A549 (cell line): Measurements from ENCODE around the gene SLC25A11. TPM values are rescaled to one million over a fixed set of nuclear protein-coding genes. Genes with fewer than 3 reads are reported as not detected.

Experiments
- ATAC-seq, 2 experiments: fragments of 200-7000 bp in 1 of 2; fragments of >200 bp in 1 of 2; cut with Nextera tagmentation in 1 of 2; cut with Tn5 transposase in 1 of 2; 3 replicates each; pipeline versions ENCODE4 v1.8.0 to v1.9.1; 2018 to 2020; ENCODE audit warnings: mild to moderate bottlenecking in 1 of 2, moderate library complexity in 1 of 2
- CTCF ChIA-PET: fragments of 300-600 bp; sonication (Branson Sonifier 250); formaldehyde crosslinking; extraction: SDS; loops from one replicate; lab custom pipeline; 2021; ENCODE audit warnings: antibody characterized with exemption, inconsistent platforms; lab: Yijun Ruan, JAX
- POLR2A ChIA-PET: fragments of 350-600 bp; formaldehyde crosslinking; extraction: SDS; loops from one replicate; lab custom pipeline; 2021; ENCODE audit warnings: antibody characterized with exemption, inconsistent platforms; lab: Yijun Ruan, JAX
- DNase-seq, 2 experiments: peaks; one replicate each; pipeline versions ENCODE4 v3.0.0 to v3.0.0-alpha.2; 2011 to 2016; ENCODE audit warnings: low read depth in 1 of 2, low spot score in 1 of 2
- FAIRE-seq: peaks from 2 replicates; lab custom pipeline; 2011; peaks lifted over from hg19 to GRCh38; lab: Jason Lieb, UNC
- H3K27ac ChIP-seq, 2 experiments: fragments of >200 bp; sonication (Bioruptor Twin); formaldehyde crosslinking; 3 replicates each; pipeline ENCODE4 v1.5.1; 2016 to 2017
- H3K4me1 ChIP-seq: fragments of >200 bp; sonication (Bioruptor Twin); formaldehyde crosslinking; 3 replicates; pipeline ENCODE4 v1.6.1; 2016
- H3K4me2 ChIP-seq: fragments of >200 bp; sonication (Bioruptor Twin); formaldehyde crosslinking; 3 replicates; pipeline ENCODE4 v1.6.1; 2016
- H3K4me3 ChIP-seq: fragments of >200 bp; sonication (Bioruptor Twin); formaldehyde crosslinking; 3 replicates; pipeline ENCODE4 v1.5.1; 2016
- H3K9me3 ChIP-seq: fragments of >200 bp; sonication (Bioruptor Twin); formaldehyde crosslinking; 3 replicates; pipeline ENCODE4 v1.6.1; 2016
- BHLHE40 ChIP-seq: IDR thresholded peaks from 2 replicates; pipeline ENCODE4 v1.6.1; 2012; ENCODE audit warnings: low read depth, low read length, inconsistent platforms
- CEBPB ChIP-seq, 2 experiments: fragments of >200 bp in 1 of 2; sonication (Bioruptor Twin) in 1 of 2; formaldehyde crosslinking in 1 of 2; IDR thresholded peaks; 2 replicates each; pipeline ENCODE4 v1.6.1; 2012 to 2016
- CHD4 ChIP-seq: fragments of 200-600 bp; sonication (generic); IDR thresholded peaks from 2 replicates; pipeline ENCODE4 v1.6.1; 2016; ENCODE audit warnings: antibody characterized with exemption, mild to moderate bottlenecking, borderline replicate concordance
- EP300 ChIP-seq, 2 experiments: fragments of >200 bp; sonication (Bioruptor Twin); formaldehyde crosslinking; IDR thresholded peaks; 2 replicates in 1 of 2; 3 replicates in 1 of 2; pipeline ENCODE4 v1.6.1; 2016 to 2017
- JUNB ChIP-seq: fragments of >200 bp; sonication (Bioruptor Twin); formaldehyde crosslinking; IDR thresholded peaks from 2 replicates; pipeline ENCODE4 v1.6.1; 2016
- KDM1A ChIP-seq: fragments of 200-600 bp; sonication (generic); IDR thresholded peaks from 2 replicates; pipeline ENCODE4 v1.6.1; 2016; ENCODE audit warnings: low read depth, mild to moderate bottlenecking
- MYC ChIP-seq: IDR thresholded peaks from 2 replicates; pipeline ENCODE4 v1.6.1; 2012; ENCODE audit warnings: mild to moderate bottlenecking, inconsistent platforms, low read length, improper control_type of control experiment, borderline replicate concordance
- RAD21 ChIP-seq, 2 experiments: fragments of >200 bp in 1 of 2; sonication (Bioruptor Twin) in 1 of 2; formaldehyde crosslinking in 1 of 2; IDR thresholded peaks in 1 of 2; conservative IDR thresholded peaks in 1 of 2; 2 replicates in 1 of 2; 3 replicates in 1 of 2; pipeline ENCODE4 v1.6.1; 2012 to 2018; ENCODE audit warnings: inconsistent platforms in 1 of 2
- RCOR1 ChIP-seq: fragments of 150-350 bp; IDR thresholded peaks from 2 replicates; pipeline ENCODE4 v1.6.1; 2014; ENCODE audit warnings: antibody characterized with exemption, low read length, low read depth
- TFCP2L1 ChIP-seq: fragments of 250-450 bp; sonication (Bioruptor Pico); IDR thresholded peaks from 2 replicates; pipeline ENCODE4 v1.5.0; 2021; ENCODE audit warnings: mild to moderate bottlenecking
- polyA plus RNA-seq, 4 experiments: library from polyadenylated mRNA; depleted of rRNA in 3 of 4; stranded (reverse); fragments of >200 nt; fragmentation: RNase III in 1 of 4; extraction: RNeasy Plus Mini Kit Qiagen cat#74134 plus additional on column Dnase treatment in 1 of 4; gene quantifications; 2 replicates in 3 of 4; 3 replicates in 1 of 4; pipeline ENCODE4 v1.2.3, GENCODE V29; 2011 to 2017
- TF ChIP-seq, protein P1 (sequence below): IDR thresholded peaks from 2 replicates; pipeline ENCODE4 v1.6.1; 2012
- TF ChIP-seq, protein P2 (sequence below): fragments of 250-450 bp; sonication (Bioruptor Pico); IDR thresholded peaks from 2 replicates; pipeline ENCODE4 v1.5.0; 2021; ENCODE audit warnings: mild to moderate bottlenecking, moderate library complexity, borderline replicate concordance
- TF ChIP-seq, protein P3 (sequence below): fragments of >200 bp; sonication (Bioruptor Twin); formaldehyde crosslinking; IDR thresholded peaks from 3 replicates; pipeline ENCODE4 v1.5.1; 2016
- TF ChIP-seq, protein P4 (sequence below): fragments of 200-600 bp; sonication (generic); IDR thresholded peaks from 2 replicates; pipeline ENCODE4 v1.6.1; 2016; ENCODE audit warnings: antibody characterized with exemption, mild to moderate bottlenecking, moderate library complexity
- TF ChIP-seq, protein P5 (sequence below): fragments of 250-450 bp; sonication (Bioruptor Pico); IDR thresholded peaks from 2 replicates; pipeline ENCODE4 v1.5.0; 2020; ENCODE audit warnings: low read depth, mild to moderate bottlenecking, moderate library complexity
- TF ChIP-seq, protein P6 (sequence below): fragments of >200 bp; sonication (Bioruptor Twin); formaldehyde crosslinking; IDR thresholded peaks from 3 replicates; pipeline ENCODE4 v1.6.1; 2016

SLC25A11 gene
- polyA plus RNA-seq, 2 of the 4 experiments (the other 2 are of a cell fraction), result 60.2 to 69.2 TPM

DNA sequence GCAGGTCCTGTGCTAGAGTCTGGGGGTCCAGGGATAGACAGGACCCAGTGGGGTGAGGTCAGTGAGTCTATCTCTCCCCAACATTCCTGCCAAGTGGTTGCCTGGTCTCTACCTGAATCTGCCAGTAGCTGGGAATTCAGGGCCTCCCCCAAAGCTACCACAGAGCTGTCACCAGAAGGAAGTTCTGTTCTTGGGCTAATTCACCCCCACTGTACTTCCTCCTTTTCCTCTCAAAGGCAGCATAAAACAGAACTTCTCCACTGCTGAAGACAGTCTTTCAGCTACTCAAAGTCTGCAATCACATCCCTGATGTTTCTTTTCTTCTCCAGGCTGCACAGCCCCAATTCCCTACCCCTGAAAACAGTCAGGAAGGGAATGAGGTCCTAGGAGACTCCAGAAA, 38.9 kb upstream of the SLC25A11 start:
- TF ChIP-seq BHLHE40 (no peak), TFCP2L1 (CRISPR knock-in tag) (no peak), KDM1A (no peak), RCOR1 (no peak), EP300 (IDR thresholded peaks at IDR 0.05) (no peak), CHD4 (no peak), JUNB (no peak), MYC (no peak), RAD21 (conservative IDR thresholded peaks at IDR 0.05 in 1 of 2, IDR thresholded peaks at IDR 0.05 in 1 of 2) (no peak), CEBPB (IDR thresholded peaks at IDR 0.05) (no peak)
- TF ChIP-seq, protein P1, sequence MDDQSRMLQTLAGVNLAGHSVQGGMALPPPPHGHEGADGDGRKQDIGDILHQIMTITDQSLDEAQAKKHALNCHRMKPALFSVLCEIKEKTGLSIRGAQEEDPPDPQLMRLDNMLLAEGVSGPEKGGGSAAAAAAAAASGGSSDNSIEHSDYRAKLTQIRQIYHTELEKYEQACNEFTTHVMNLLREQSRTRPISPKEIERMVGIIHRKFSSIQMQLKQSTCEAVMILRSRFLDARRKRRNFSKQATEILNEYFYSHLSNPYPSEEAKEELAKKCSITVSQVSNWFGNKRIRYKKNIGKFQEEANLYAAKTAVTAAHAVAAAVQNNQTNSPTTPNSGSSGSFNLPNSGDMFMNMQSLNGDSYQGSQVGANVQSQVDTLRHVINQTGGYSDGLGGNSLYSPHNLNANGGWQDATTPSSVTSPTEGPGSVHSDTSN, result no peak
- TF ChIP-seq, protein P2, sequence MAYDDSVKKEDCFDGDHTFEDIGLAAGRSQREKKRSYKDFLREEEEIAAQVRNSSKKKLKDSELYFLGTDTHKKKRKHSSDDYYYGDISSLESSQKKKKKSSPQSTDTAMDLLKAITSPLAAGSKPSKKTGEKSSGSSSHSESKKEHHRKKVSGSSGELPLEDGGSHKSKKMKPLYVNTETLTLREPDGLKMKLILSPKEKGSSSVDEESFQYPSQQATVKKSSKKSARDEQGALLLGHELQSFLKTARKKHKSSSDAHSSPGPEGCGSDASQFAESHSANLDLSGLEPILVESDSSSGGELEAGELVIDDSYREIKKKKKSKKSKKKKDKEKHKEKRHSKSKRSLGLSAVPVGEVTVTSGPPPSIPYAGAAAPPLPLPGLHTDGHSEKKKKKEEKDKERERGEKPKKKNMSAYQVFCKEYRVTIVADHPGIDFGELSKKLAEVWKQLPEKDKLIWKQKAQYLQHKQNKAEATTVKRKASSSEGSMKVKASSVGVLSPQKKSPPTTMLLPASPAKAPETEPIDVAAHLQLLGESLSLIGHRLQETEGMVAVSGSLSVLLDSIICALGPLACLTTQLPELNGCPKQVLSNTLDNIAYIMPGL (CRISPR knock-in tag), result no peak
- TF ChIP-seq, protein P3, sequence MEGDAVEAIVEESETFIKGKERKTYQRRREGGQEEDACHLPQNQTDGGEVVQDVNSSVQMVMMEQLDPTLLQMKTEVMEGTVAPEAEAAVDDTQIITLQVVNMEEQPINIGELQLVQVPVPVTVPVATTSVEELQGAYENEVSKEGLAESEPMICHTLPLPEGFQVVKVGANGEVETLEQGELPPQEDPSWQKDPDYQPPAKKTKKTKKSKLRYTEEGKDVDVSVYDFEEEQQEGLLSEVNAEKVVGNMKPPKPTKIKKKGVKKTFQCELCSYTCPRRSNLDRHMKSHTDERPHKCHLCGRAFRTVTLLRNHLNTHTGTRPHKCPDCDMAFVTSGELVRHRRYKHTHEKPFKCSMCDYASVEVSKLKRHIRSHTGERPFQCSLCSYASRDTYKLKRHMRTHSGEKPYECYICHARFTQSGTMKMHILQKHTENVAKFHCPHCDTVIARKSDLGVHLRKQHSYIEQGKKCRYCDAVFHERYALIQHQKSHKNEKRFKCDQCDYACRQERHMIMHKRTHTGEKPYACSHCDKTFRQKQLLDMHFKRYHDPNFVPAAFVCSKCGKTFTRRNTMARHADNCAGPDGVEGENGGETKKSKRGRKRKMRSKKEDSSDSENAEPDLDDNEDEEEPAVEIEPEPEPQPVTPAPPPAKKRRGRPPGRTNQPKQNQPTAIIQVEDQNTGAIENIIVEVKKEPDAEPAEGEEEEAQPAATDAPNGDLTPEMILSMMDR, result no peak
- TF ChIP-seq, protein P4, sequence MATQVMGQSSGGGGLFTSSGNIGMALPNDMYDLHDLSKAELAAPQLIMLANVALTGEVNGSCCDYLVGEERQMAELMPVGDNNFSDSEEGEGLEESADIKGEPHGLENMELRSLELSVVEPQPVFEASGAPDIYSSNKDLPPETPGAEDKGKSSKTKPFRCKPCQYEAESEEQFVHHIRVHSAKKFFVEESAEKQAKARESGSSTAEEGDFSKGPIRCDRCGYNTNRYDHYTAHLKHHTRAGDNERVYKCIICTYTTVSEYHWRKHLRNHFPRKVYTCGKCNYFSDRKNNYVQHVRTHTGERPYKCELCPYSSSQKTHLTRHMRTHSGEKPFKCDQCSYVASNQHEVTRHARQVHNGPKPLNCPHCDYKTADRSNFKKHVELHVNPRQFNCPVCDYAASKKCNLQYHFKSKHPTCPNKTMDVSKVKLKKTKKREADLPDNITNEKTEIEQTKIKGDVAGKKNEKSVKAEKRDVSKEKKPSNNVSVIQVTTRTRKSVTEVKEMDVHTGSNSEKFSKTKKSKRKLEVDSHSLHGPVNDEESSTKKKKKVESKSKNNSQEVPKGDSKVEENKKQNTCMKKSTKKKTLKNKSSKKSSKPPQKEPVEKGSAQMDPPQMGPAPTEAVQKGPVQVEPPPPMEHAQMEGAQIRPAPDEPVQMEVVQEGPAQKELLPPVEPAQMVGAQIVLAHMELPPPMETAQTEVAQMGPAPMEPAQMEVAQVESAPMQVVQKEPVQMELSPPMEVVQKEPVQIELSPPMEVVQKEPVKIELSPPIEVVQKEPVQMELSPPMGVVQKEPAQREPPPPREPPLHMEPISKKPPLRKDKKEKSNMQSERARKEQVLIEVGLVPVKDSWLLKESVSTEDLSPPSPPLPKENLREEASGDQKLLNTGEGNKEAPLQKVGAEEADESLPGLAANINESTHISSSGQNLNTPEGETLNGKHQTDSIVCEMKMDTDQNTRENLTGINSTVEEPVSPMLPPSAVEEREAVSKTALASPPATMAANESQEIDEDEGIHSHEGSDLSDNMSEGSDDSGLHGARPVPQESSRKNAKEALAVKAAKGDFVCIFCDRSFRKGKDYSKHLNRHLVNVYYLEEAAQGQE, result no peak
- TF ChIP-seq, protein P5, sequence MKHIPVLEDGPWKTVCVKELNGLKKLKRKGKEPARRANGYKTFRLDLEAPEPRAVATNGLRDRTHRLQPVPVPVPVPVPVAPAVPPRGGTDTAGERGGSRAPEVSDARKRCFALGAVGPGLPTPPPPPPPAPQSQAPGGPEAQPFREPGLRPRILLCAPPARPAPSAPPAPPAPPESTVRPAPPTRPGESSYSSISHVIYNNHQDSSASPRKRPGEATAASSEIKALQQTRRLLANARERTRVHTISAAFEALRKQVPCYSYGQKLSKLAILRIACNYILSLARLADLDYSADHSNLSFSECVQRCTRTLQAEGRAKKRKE (CRISPR knock-in tag), result no peak
- TF ChIP-seq, protein P6, sequence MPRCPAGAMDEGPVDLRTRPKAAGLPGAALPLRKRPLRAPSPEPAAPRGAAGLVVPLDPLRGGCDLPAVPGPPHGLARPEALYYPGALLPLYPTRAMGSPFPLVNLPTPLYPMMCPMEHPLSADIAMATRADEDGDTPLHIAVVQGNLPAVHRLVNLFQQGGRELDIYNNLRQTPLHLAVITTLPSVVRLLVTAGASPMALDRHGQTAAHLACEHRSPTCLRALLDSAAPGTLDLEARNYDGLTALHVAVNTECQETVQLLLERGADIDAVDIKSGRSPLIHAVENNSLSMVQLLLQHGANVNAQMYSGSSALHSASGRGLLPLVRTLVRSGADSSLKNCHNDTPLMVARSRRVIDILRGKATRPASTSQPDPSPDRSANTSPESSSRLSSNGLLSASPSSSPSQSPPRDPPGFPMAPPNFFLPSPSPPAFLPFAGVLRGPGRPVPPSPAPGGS, result no peak
- POLR2A ChIA-PET, result interaction anchor here (2.4 kb wide), 1 partner anchor 11 kb away, joined by 11 read pairs; the partner anchor contains the start of gene SPAG7
- CTCF ChIA-PET, result interaction anchor here (0.7 to 4.7 kb wide), 8 partner anchors 8 to 107 kb away, joined by 3 to 79 read pairs (median 15); partner anchors contain the start of genes CAMTA2, INCA1, KIF1C and SPAG7
- no peak overlapping the region for H3K4me2 ChIP-seq
- ATAC-seq (no peak), FAIRE-seq (no peak), DNase-seq (no peak)
- no peak overlapping the region for H3K27ac ChIP-seq
- H3K4me1 ChIP-seq, result no peaks in the 10 kb centered on the region
- H3K4me3 ChIP-seq, result no peak overlapping the region
- no peaks in the 10 kb centered on the region for H3K9me3 ChIP-seq
